NB4 (cell line): ENCODE results near the gene TAS2R13.

Experiments used
- DNase-seq: peaks from one replicate; pipeline ENCODE4 v3.0.0; 2010; ENCODE audit warnings: low read depth
- H3K4me3 ChIP-seq: one replicate; pipeline ENCODE4 v1.5.1; 2011; ENCODE audit warnings: mild to moderate bottlenecking, low read depth, low read length, moderate library complexity
- CTCF ChIP-seq: IDR thresholded peaks from one replicate; pipeline ENCODE4 v1.5.1; 2012; ENCODE audit warnings: low read depth, low read length
- MAX ChIP-seq: IDR thresholded peaks from 2 replicates; pipeline ENCODE4 v1.6.1; 2011; ENCODE audit warnings: low read depth, low read length
- MYC ChIP-seq: IDR thresholded peaks from 2 replicates; pipeline ENCODE4 v1.6.1; 2011; ENCODE audit warnings: low read depth, low read length
- POLR2A ChIP-seq: IDR thresholded peaks from 2 replicates; pipeline ENCODE4 v1.6.1; 2011; ENCODE audit warnings: mild to moderate bottlenecking; ENCODE audit not compliant: insufficient read length; ENCODE audit errors: extremely low read depth

Gene TAS2R13

GRCh38 chr12:10900972-10901371, 8.4 kb downstream of the TAS2R13 start:
- DNase-seq = no peak

GRCh38 chr12:10900530-10900929, 8.8 kb downstream of the TAS2R13 start:
- DNase-seq = no peak
- TF ChIP-seq POLR2A (no peak), CTCF (no peak), MYC (no peak), MAX (no peak)
- no peak overlapping the region for H3K4me3 ChIP-seq

More at GRCh38 chr12:10900972-10901371, 8.4 kb downstream of the TAS2R13 start:
- TF ChIP-seq CTCF (no peak), MYC (no peak), MAX (no peak), POLR2A (no peak)
- no peak overlapping the region for H3K4me3 ChIP-seq

GRCh38 chr12:10896854-10897253, 12.5 kb downstream of the TAS2R13 start:
- no peak for DNase-seq
- no peak overlapping the region for H3K4me3 ChIP-seq
- no peak for TF ChIP-seq MAX
- no peak for TF ChIP-seq CTCF
- TF ChIP-seq MYC = no peak
- no peak for TF ChIP-seq POLR2A

GRCh38 chr12:10891937-10892336, 17.4 kb downstream of the TAS2R13 start:
- DNase-seq = no peak
- H3K4me3 ChIP-seq = no peak overlapping the region
- no peak for TF ChIP-seq MAX
- no peak for TF ChIP-seq POLR2A
- no peak for TF ChIP-seq MYC
- no peak for TF ChIP-seq CTCF

- DNase-seq = no peak
- TF ChIP-seq CTCF (no peak), MYC (no peak), MAX (no peak), POLR2A (no peak)
- H3K4me3 ChIP-seq = no peak overlapping the region
Observed at GRCh38 chr12:10889226-10889625, 20.1 kb downstream of the TAS2R13 start.
